Upper lobe of right lung (tissue), 1 donor: Measurements from ENCODE around the gene SPOCD1. TPM values are rescaled to one million over a fixed set of nuclear protein-coding genes. Genes with fewer than 3 reads are reported as not detected.
A peak's percentile ranks its signal among the peaks of the same experiment; 100 is the strongest.

ENCODE experiments used
- ATAC-seq: fragments of 200-7000 bp; cut with Tn5 transposase; one replicate; pipeline ENCODE4 v1.9.1; 2020; ENCODE audit warnings: mild to moderate bottlenecking, moderate library complexity
- DNase-seq: peaks from one replicate; pipeline ENCODE4 v3.0.0-alpha.2; 2020
- H3K27ac ChIP-seq: fragments of 200-600 bp; one replicate; pipeline ENCODE4 v1.8.0; 2022
- H3K27me3 ChIP-seq: fragments of 200-600 bp; one replicate; pipeline ENCODE4 v1.8.0; 2022; ENCODE audit warnings: mild to moderate bottlenecking
- H3K36me3 ChIP-seq: fragments of 200-600 bp; one replicate; pipeline ENCODE4 v1.8.0; 2022
- H3K4me1 ChIP-seq: fragments of 200-600 bp; one replicate; pipeline ENCODE4 v1.8.0; 2022
- H3K4me3 ChIP-seq: fragments of 200-600 bp; one replicate; pipeline ENCODE4 v1.8.0; 2022; ENCODE audit warnings: mild to moderate bottlenecking
- H3K9me3 ChIP-seq: fragments of 200-600 bp; one replicate; pipeline ENCODE4 v1.8.0; 2022
- CTCF ChIP-seq: fragments of 200-600 bp; IDR thresholded peaks from one replicate; pipeline ENCODE4 v1.8.0; 2022; ENCODE audit warnings: antibody characterized with exemption
- intact Hi-C: fragments of 100-400 bp; cut with DNase I; formaldehyde crosslinking; loops from one replicate; pipeline ENCODE4 v1.11.0; 2022
- total RNA-seq: library from RNA; stranded (reverse); fragmentation: NEBNext Ultra II Directional; extraction: Animal tissue kit (Norgen Biotek cat#: 25700); gene quantifications from one replicate; pipeline ENCODE4 v1.2.1, GENCODE V29; 2021
- donor health status: DM: no; HTN: yes; CAD: no; lungs with severe emphysema.

SPOCD1 gene
- total RNA-seq, 1 donor from 2014 or later, result 31.4 TPM

GRCh38 chr1:31782421-31783410 lies 33.1 kb downstream of the SPOCD1 start:
- Histone ChIP-seq H3K36me3 (no peaks in the 10 kb centered on the region), H3K4me3 (no peak overlapping the region), H3K9me3 (no peaks in the 10 kb centered on the region), H3K27me3 (peaks cover 9% of the 10 kb centered on the region), H3K4me1 (no peaks in the 10 kb centered on the region), H3K27ac (no peak overlapping the region)
- TF ChIP-seq CTCF, result no peak
- peak; percentile 38 for DNase-seq
- intact Hi-C loops, result no loop called here
- ATAC-seq, result no peak

GRCh38 chr1:31781756-31782371 lies 34.0 kb downstream of the SPOCD1 start:
- Histone ChIP-seq H3K9me3 (no peaks in the 10 kb centered on the region), H3K4me3 (no peak overlapping the region), H3K4me1 (no peaks in the 10 kb centered on the region), H3K36me3 (no peaks in the 10 kb centered on the region), H3K27me3 (peaks cover 9% of the 10 kb centered on the region), H3K27ac (no peak overlapping the region)
- intact Hi-C loops, result no loop called here
- ATAC-seq, result peak; percentile 24
- DNase-seq, result no peak
- TF ChIP-seq CTCF, result no peak

GRCh38 chr1:31781138-31781755 lies 34.6 kb downstream of the SPOCD1 start:
- no peak overlapping the region for H3K4me3 ChIP-seq
- ATAC-seq, result peak; percentile 28
- H3K9me3 ChIP-seq, result no peaks in the 10 kb centered on the region
- H3K27ac ChIP-seq, result no peak overlapping the region
- H3K27me3 ChIP-seq, result peaks cover 9% of the 10 kb centered on the region
- DNase-seq, result no peak
- no peak for TF ChIP-seq CTCF
- H3K4me1 ChIP-seq, result no peaks in the 10 kb centered on the region
- intact Hi-C loops, result no loop called here
- H3K36me3 ChIP-seq, result no peaks in the 10 kb centered on the region

- Histone ChIP-seq H3K9me3 (no peaks in the 10 kb centered on the region), H3K27ac (no peak overlapping the region), H3K4me3 (no peak overlapping the region), H3K27me3 (peaks cover 10% of the 10 kb centered on the region), H3K4me1 (no peaks in the 10 kb centered on the region), H3K36me3 (no peaks in the 10 kb centered on the region)
- intact Hi-C loops, result no loop called here
- no peak for TF ChIP-seq CTCF
- no peak for DNase-seq
- no peak for ATAC-seq
These were observed 35.2 kb downstream of the SPOCD1 start for GRCh38 chr1:31780632-31781031.

- DNase-seq (no peak), ATAC-seq (no peak)
- peaks cover 19% of the 10 kb centered on the region for H3K27me3 ChIP-seq
- no peaks in the 10 kb centered on the region for H3K36me3 ChIP-seq
- no peak overlapping the region for H3K4me3 ChIP-seq
- H3K27ac ChIP-seq, result no peak overlapping the region
- no peak for TF ChIP-seq CTCF
- H3K9me3 ChIP-seq, result no peaks in the 10 kb centered on the region
- H3K4me1 ChIP-seq, result no peaks in the 10 kb centered on the region
- intact Hi-C loops, result no loop called here
These were observed 36.1 kb downstream of the SPOCD1 start for GRCh38 chr1:31779687-31780086.
